Measurements from ENCODE around the gene TTLL12.

The TTLL12 gene

GRCh38 chr22:43179146-43179910, 7.6 kb downstream of the TTLL12 start:
- Histone ChIP-seq H3K9me2 (ENCODE audit: low read depth, low read length) (no peaks in the 10 kb centered on the region), H3F3A (ENCODE audit: insufficient read depth, low read length) (no peaks in the 10 kb centered on the region), H3K4me1 (ENCODE audit: insufficient read depth, low read length, severe bottlenecking) (no peaks in the 10 kb centered on the region), H4K20me1 (ENCODE audit: insufficient read depth, low read length) (no peaks in the 10 kb centered on the region), H2AFZ (ENCODE audit: low read length) (no peak overlapping the region), H3K9me3 (ENCODE audit: low read length) (no peaks in the 10 kb centered on the region), H3K4me2 (ENCODE audit: low read length) (no peak overlapping the region), H3K4me3 (ENCODE audit: low read depth, low read length, poor library complexity, severe bottlenecking) (no peak overlapping the region), H3K79me2 (ENCODE audit: insufficient read depth, low read length) (no peaks in the 10 kb centered on the region), H3K36me3 (ENCODE audit: insufficient read depth, low read length) (peaks cover 88% of the 10 kb centered on the region), H3K27ac (ENCODE audit: low read depth, low read length, poor library complexity, severe bottlenecking) (no peak overlapping the region), H3K9ac (ENCODE audit: low read length) (no peak overlapping the region), H3K27me3 (ENCODE audit: insufficient read depth, low read length) (no peaks in the 10 kb centered on the region)
- TF ChIP-seq CTCF (IDR thresholded peaks at IDR 0.05; ENCODE audit: low read length) (no peak), EZH2 (IDR thresholded peaks at IDR 0.05; ENCODE audit: borderline replicate concordance, low read length) (no peak)

GRCh38 chr22:43177479-43177878, 9.5 kb downstream of the TTLL12 start:
- no peaks in the 10 kb centered on the region for H3K27me3 ChIP-seq (ENCODE audit: insufficient read depth, low read length)
- H3K36me3 ChIP-seq (ENCODE audit: insufficient read depth, low read length) = peaks cover 89% of the 10 kb centered on the region
- H3K9me2 ChIP-seq (ENCODE audit: low read depth, low read length) = no peaks in the 10 kb centered on the region
- TF ChIP-seq CTCF (IDR thresholded peaks at IDR 0.05; ENCODE audit: low read length) (no peak), EZH2 (IDR thresholded peaks at IDR 0.05; ENCODE audit: borderline replicate concordance, low read length) (no peak)
- H4K20me1 ChIP-seq (ENCODE audit: insufficient read depth, low read length) = no peaks in the 10 kb centered on the region
- H3K4me3 ChIP-seq (ENCODE audit: low read depth, low read length, poor library complexity, severe bottlenecking) = no peak overlapping the region
- H3K9ac ChIP-seq (ENCODE audit: low read length) = no peak overlapping the region
- no peaks in the 10 kb centered on the region for H3K4me1 ChIP-seq (ENCODE audit: insufficient read depth, low read length, severe bottlenecking)
- H3K27ac ChIP-seq (ENCODE audit: low read depth, low read length, poor library complexity, severe bottlenecking) = no peak overlapping the region
- no peaks in the 10 kb centered on the region for H3K9me3 ChIP-seq (ENCODE audit: low read length)
- no peak overlapping the region for H2AFZ ChIP-seq (ENCODE audit: low read length)
- H3K79me2 ChIP-seq (ENCODE audit: insufficient read depth, low read length) = no peaks in the 10 kb centered on the region
- no peak overlapping the region for H3K4me2 ChIP-seq (ENCODE audit: low read length)
- H3F3A ChIP-seq (ENCODE audit: insufficient read depth, low read length) = no peaks in the 10 kb centered on the region

- Histone ChIP-seq H3F3A (ENCODE audit: insufficient read depth, low read length) (no peaks in the 10 kb centered on the region), H3K9ac (ENCODE audit: low read length) (no peak overlapping the region), H3K27ac (ENCODE audit: low read depth, low read length, poor library complexity, severe bottlenecking) (no peak overlapping the region), H3K9me2 (ENCODE audit: low read depth, low read length) (no peaks in the 10 kb centered on the region), H3K4me1 (ENCODE audit: insufficient read depth, low read length, severe bottlenecking) (no peaks in the 10 kb centered on the region), H3K27me3 (ENCODE audit: insufficient read depth, low read length) (no peaks in the 10 kb centered on the region), H3K4me3 (ENCODE audit: low read depth, low read length, poor library complexity, severe bottlenecking) (no peak overlapping the region), H2AFZ (ENCODE audit: low read length) (no peak overlapping the region), H3K79me2 (ENCODE audit: insufficient read depth, low read length) (no peaks in the 10 kb centered on the region), H3K36me3 (ENCODE audit: insufficient read depth, low read length) (peaks cover 89% of the 10 kb centered on the region), H3K4me2 (ENCODE audit: low read length) (no peak overlapping the region), H4K20me1 (ENCODE audit: insufficient read depth, low read length) (no peaks in the 10 kb centered on the region), H3K9me3 (ENCODE audit: low read length) (no peaks in the 10 kb centered on the region)
- TF ChIP-seq CTCF (IDR thresholded peaks at IDR 0.05; ENCODE audit: low read length) (no peak), EZH2 (IDR thresholded peaks at IDR 0.05; ENCODE audit: borderline replicate concordance, low read length) (no peak)
Measured at GRCh38 chr22:43176090-43176489, 10.8 kb downstream of the TTLL12 start.

All from OCI-LY1 (cell line).